ENCODE results near the gene TMPRSS7. TPM values are rescaled to one million over a fixed set of nuclear protein-coding genes. Genes with fewer than 3 reads are reported as not detected.
"Not testable (repeated sequence)": the region's sequence is repeated elsewhere in the genome, so short reads cannot be mapped to it uniquely, and the experiment has no call there.

TMPRSS7 gene
- total RNA-seq, 1 donor from 2014 or later = not detected

- DNase-seq (ENCODE audit: low read depth, low spot score) = no peak
Observed at GRCh38 chr3:112012205-112012992, 22.1 kb upstream of the TMPRSS7 start.

- DNase-seq (ENCODE audit: low read depth, low spot score) = peak; percentile 19
Observed at GRCh38 chr3:112013058-112013783, 21.3 kb upstream of the TMPRSS7 start.

- no peak for DNase-seq (ENCODE audit: low read depth, low spot score)
Observed at GRCh38 chr3:112013784-112014143, 20.8 kb upstream of the TMPRSS7 start.

- DNase-seq (ENCODE audit: low read depth, low spot score) = no peak
Observed at GRCh38 chr3:112017091-112017490, 17.4 kb upstream of the TMPRSS7 start.

- no peak for DNase-seq (ENCODE audit: low read depth, low spot score)
Observed at GRCh38 chr3:112018712-112019111, 15.8 kb upstream of the TMPRSS7 start.

GRCh38 chr3:112019716-112020115 lies 14.8 kb upstream of the TMPRSS7 start:
- DNase-seq (ENCODE audit: low read depth, low spot score) = no peak

- no peak for DNase-seq (ENCODE audit: low read depth, low spot score)
Observed at GRCh38 chr3:112020674-112021085, 13.9 kb upstream of the TMPRSS7 start.

GRCh38 chr3:112027142-112027541 lies 7.4 kb upstream of the TMPRSS7 start:
- no peak for DNase-seq (ENCODE audit: low read depth, low spot score)

- DNase-seq (ENCODE audit: low read depth, low spot score) = no peak
Observed at GRCh38 chr3:112027826-112028225, 6.7 kb upstream of the TMPRSS7 start.

GRCh38 chr3:112030901-112031300 lies 3.6 kb upstream of the TMPRSS7 start:
- DNase-seq (ENCODE audit: low read depth, low spot score) = no peak

GRCh38 chr3:112032098-112032731 lies 2.3 kb upstream of the TMPRSS7 start:
- no peak for DNase-seq (ENCODE audit: low read depth, low spot score)

- no peak for DNase-seq (ENCODE audit: low read depth, low spot score)
Observed at GRCh38 chr3:112035241-112035640, 705 bp downstream of the TMPRSS7 start.

GRCh38 chr3:112037194-112037593 lies 2.7 kb downstream of the TMPRSS7 start:
- DNase-seq (ENCODE audit: low read depth, low spot score) = not testable (repeated sequence)

- DNase-seq (ENCODE audit: low read depth, low spot score) = no peak
Observed at GRCh38 chr3:112038863-112039262, 4.3 kb downstream of the TMPRSS7 start.

- DNase-seq (ENCODE audit: low read depth, low spot score) = no peak
Observed at GRCh38 chr3:112041321-112041720, 6.8 kb downstream of the TMPRSS7 start.

- DNase-seq (ENCODE audit: low read depth, low spot score) = no peak
Observed at GRCh38 chr3:112042842-112043280, 8.3 kb downstream of the TMPRSS7 start.

- peak; percentile 24 for DNase-seq (ENCODE audit: low read depth, low spot score)
Observed at GRCh38 chr3:112043621-112044201, 9.2 kb downstream of the TMPRSS7 start.

- DNase-seq (ENCODE audit: low read depth, low spot score) = no peak
Observed at GRCh38 chr3:112046599-112046998, 12.1 kb downstream of the TMPRSS7 start.

- no peak for DNase-seq (ENCODE audit: low read depth, low spot score)
Observed at GRCh38 chr3:112047264-112047663, 12.7 kb downstream of the TMPRSS7 start.

- no peak for DNase-seq (ENCODE audit: low read depth, low spot score)
Observed at GRCh38 chr3:112048911-112049310, 14.4 kb downstream of the TMPRSS7 start.

GRCh38 chr3:112053229-112053628 lies 18.7 kb downstream of the TMPRSS7 start:
- DNase-seq (ENCODE audit: low read depth, low spot score) = no peak

- DNase-seq (ENCODE audit: low read depth, low spot score) = no peak
Observed at GRCh38 chr3:112056451-112056929, 22.0 kb downstream of the TMPRSS7 start.
